SK-N-SH (cell line): ENCODE data around the gene KRTAP5-9. TPM values are rescaled to one million over a fixed set of nuclear protein-coding genes. Genes with fewer than 3 reads are reported as not detected.
"Not testable (repeated sequence)": the region's sequence is repeated elsewhere in the genome, so short reads cannot be mapped to it uniquely, and the experiment has no call there.

Source experiments
- CTCF ChIA-PET: fragments of 300-600, 350-600 bp; formaldehyde crosslinking; extraction: SDS; loops from one replicate; lab custom pipeline; 2021; lab: Yijun Ruan, JAX
- POLR2A ChIA-PET: fragments of 350-600 bp; sonication (Branson Sonifier 250); formaldehyde crosslinking; extraction: SDS; loops from one replicate; lab custom pipeline; 2020; ENCODE audit warnings: antibody characterized with exemption, inconsistent platforms; lab: Yijun Ruan, JAX
- DNase-seq: peaks from one replicate; pipeline ENCODE4 v3.0.0; 2012
- H2AFZ ChIP-seq: fragments of 200-600 bp; sonication (generic); 2 replicates; pipeline ENCODE4 v1.8.1; 2016; ENCODE audit warnings: antibody characterized with exemption, mild to moderate bottlenecking, low read depth
- H3F3A ChIP-seq: fragments of 200-600 bp; sonication (generic); replicated peaks from 2 replicates; pipeline ENCODE3; 2016; ENCODE audit warnings: antibody characterized with exemption, mild to moderate bottlenecking; ENCODE audit not compliant: insufficient read depth
- H3K27ac ChIP-seq, 2 experiments: fragments of 200-500 bp in 1 of 2; fragments of 200-600 bp in 1 of 2; sonication (Bioruptor generic) in 1 of 2; sonication (generic), shearing (Covaris generic) in 1 of 2; 2 replicates each; pipeline versions ENCODE4 v1.5.1 to v1.6.1; 2014 to 2016; ENCODE audit warnings: low read depth in 2 of 2, inconsistent platforms in 1 of 2, low read length in 1 of 2, mild to moderate bottlenecking in 1 of 2, mixed read lengths in 1 of 2
- H3K27me3 ChIP-seq: fragments of 200-600 bp; sonication (generic), shearing (Covaris generic); 2 replicates; pipeline ENCODE4 v1.6.1; 2016; ENCODE audit warnings: mixed run types; ENCODE audit not compliant: insufficient read depth
- H3K36me3 ChIP-seq, 2 experiments: fragments of 200-500 bp in 1 of 2; fragments of 200-600 bp in 1 of 2; sonication (Bioruptor generic) in 1 of 2; sonication (generic) in 1 of 2; replicated peaks in 1 of 2; 2 replicates each; pipeline versions ENCODE3 to v1.5.1; 2014 to 2016; ENCODE audit warnings: low read length in 1 of 2, mild to moderate bottlenecking in 1 of 2; ENCODE audit not compliant: insufficient read depth in 2 of 2, control insufficient read depth in 1 of 2
- H3K4me1 ChIP-seq, 2 experiments: fragments of 200-500 bp in 1 of 2; fragments of 200-600 bp in 1 of 2; sonication (Bioruptor generic) in 1 of 2; sonication (generic), shearing (Covaris generic) in 1 of 2; 2 replicates each; pipeline versions ENCODE4 v1.5.1 to v1.6.1; 2014 to 2016; ENCODE audit warnings: low read depth in 1 of 2, low read length in 1 of 2, mixed run types in 1 of 2; ENCODE audit not compliant: insufficient read depth in 2 of 2, control insufficient read depth in 1 of 2
- H3K4me2 ChIP-seq: fragments of 200-600 bp; sonication (generic), shearing (Covaris generic); 2 replicates; pipeline ENCODE4 v1.6.1; 2017; ENCODE audit warnings: mixed run types
- H3K4me3 ChIP-seq, 2 experiments: fragments of 200-500 bp in 1 of 2; fragments of 200-600 bp in 1 of 2; sonication (Bioruptor generic) in 1 of 2; sonication (generic), shearing (Covaris generic) in 1 of 2; 2 replicates each; pipeline versions ENCODE4 v1.5.1 to v1.8.1; 2014 to 2016; ENCODE audit warnings: low read depth in 2 of 2, inconsistent platforms in 1 of 2, low read length in 1 of 2, mild to moderate bottlenecking in 1 of 2, mixed read lengths in 1 of 2, moderate library complexity in 1 of 2
- H3K79me2 ChIP-seq: fragments of 200-600 bp; sonication (generic); 2 replicates; pipeline ENCODE4 v1.8.1; 2017; ENCODE audit warnings: mild to moderate bottlenecking; ENCODE audit not compliant: insufficient read depth
- H3K9ac ChIP-seq: fragments of 200-600 bp; sonication (generic); 2 replicates; pipeline ENCODE4 v1.6.1; 2017; ENCODE audit warnings: mixed run types
- H3K9me2 ChIP-seq: fragments of 200-600 bp; sonication (generic); 2 replicates; pipeline ENCODE4 v1.6.1; 2017; ENCODE audit warnings: mixed run types
- H3K9me3 ChIP-seq: fragments of 200-600 bp; sonication (generic); 2 replicates; pipeline ENCODE4 v1.6.1; 2017; ENCODE audit warnings: mixed run types, mild to moderate bottlenecking, moderate library complexity
- H4K20me1 ChIP-seq: fragments of 200-600 bp; sonication (generic); 2 replicates; pipeline ENCODE4 v1.6.1; 2017; ENCODE audit warnings: mild to moderate bottlenecking, mixed run types; ENCODE audit not compliant: insufficient read depth
- CHD2 ChIP-seq: fragments of 150-350 bp; IDR thresholded peaks from 2 replicates; pipeline ENCODE4 v1.6.1; 2018; ENCODE audit warnings: low read length; ENCODE audit not compliant: partially characterized antibody
- ELF1 ChIP-seq: IDR thresholded peaks from 2 replicates; pipeline ENCODE4 v1.4.0; 2012
- EZH2phosphoT487 ChIP-seq: fragments of 200-600 bp; sonication (generic); IDR thresholded peaks from 2 replicates; pipeline ENCODE4 v1.6.1; 2017; ENCODE audit warnings: low read depth, mixed run types, mild to moderate bottlenecking, antibody characterized with exemption, moderate library complexity, borderline replicate concordance
- FOSL2 ChIP-seq: IDR thresholded peaks from 2 replicates; pipeline ENCODE4 v1.4.0; 2012; ENCODE audit warnings: low read depth, mild to moderate bottlenecking, moderate library complexity, borderline replicate concordance
- FOXJ3 ChIP-seq: sonication (generic); formaldehyde crosslinking; IDR thresholded peaks from 2 replicates; pipeline ENCODE4 v1.5.1; 2020; ENCODE audit warnings: mild to moderate bottlenecking, missing genetic modification reagents
- GATA2 ChIP-seq: sonication (generic); formaldehyde crosslinking; IDR thresholded peaks from 2 replicates; pipeline ENCODE4 v1.5.0; 2020; ENCODE audit warnings: mild to moderate bottlenecking, missing genetic modification reagents
- IRF3 ChIP-seq: fragments of 150-350 bp; IDR thresholded peaks from 2 replicates; pipeline ENCODE4 v1.6.1; 2016; ENCODE audit warnings: mild to moderate bottlenecking, low read depth, low read length
- MXI1 ChIP-seq: IDR thresholded peaks from 2 replicates; pipeline ENCODE4 v1.6.1; 2012; ENCODE audit warnings: mild to moderate bottlenecking, low read depth, low read length, improper control_type of control experiment
- NFIC ChIP-seq: IDR thresholded peaks from 2 replicates; pipeline ENCODE4 v1.4.0; 2012; ENCODE audit warnings: borderline replicate concordance
- POLR2AphosphoS5 ChIP-seq: IDR thresholded peaks from 2 replicates; pipeline ENCODE4 v1.6.1; 2012; ENCODE audit warnings: low read depth, low read length
- RFX5 ChIP-seq: IDR thresholded peaks from 2 replicates; pipeline ENCODE4 v1.6.1; 2012; ENCODE audit warnings: mild to moderate bottlenecking, improper control_type of control experiment, low read length
- SIN3A ChIP-seq: IDR thresholded peaks from 2 replicates; pipeline ENCODE4 v1.6.1; 2012; ENCODE audit warnings: low read depth, mild to moderate bottlenecking, low read length, moderate library complexity, borderline replicate concordance
- SMC3 ChIP-seq: IDR thresholded peaks from 2 replicates; pipeline ENCODE4 v1.6.1; 2012; ENCODE audit warnings: low read depth, low read length, improper control_type of control experiment
- WGBS: methylation state at CpG from one replicate; pipeline ENCODE4 v1.1.6; 2017; ENCODE audit warnings: low lambda C conversion rate; 5-methylcytosine and 5-hydroxymethylcytosine counted together
- polyA plus RNA-seq, 3 experiments: library from polyadenylated mRNA; depleted of rRNA; stranded (reverse); fragments of >200 nt; gene quantifications; 2 replicates each; pipeline ENCODE4 v1.2.3, GENCODE V29; 2012

The KRTAP5-9 gene
- polyA plus RNA-seq, 1 of the 3 experiments (the other 2 are of a cell fraction), result not detected

GRCh38 chr11:71572811-71573210 is 24.6 kb downstream of the KRTAP5-9 start:
- Histone ChIP-seq H3K4me2 (no peak overlapping the region), H3K27ac (no peak overlapping the region), H3K27me3 (no peaks in the 10 kb centered on the region), H3K9me3 (no peaks in the 10 kb centered on the region), H2AFZ (no peak overlapping the region), H3K4me1 (peaks cover 0 to 10% of the 10 kb centered on the region in 2 experiments; a peak in 1 of 4 replicates), H3F3A (no peaks in the 10 kb centered on the region), H3K9me2 (no peaks in the 10 kb centered on the region), H3K79me2 (no peaks in the 10 kb centered on the region), H3K4me3 (no peak overlapping the region), H3K9ac (no peak overlapping the region), H4K20me1 (no peaks in the 10 kb centered on the region), H3K36me3 (no peaks in the 10 kb centered on the region)
- ChIA-PET CTCF (interaction anchor here (1.9 kb wide), 1 partner anchor 10 kb away, joined by 7 read pairs; the partner anchor contains the start of gene KRTAP5-11), POLR2A (no interaction called here)
- WGBS, result 44% methylated on average over 7 of the region's 11 CpGs
- DNase-seq, result no peak
- TF ChIP-seq ELF1 (no peak), CHD2 (no peak)

- Histone ChIP-seq H3K27ac (no peak overlapping the region), H3K4me1 (no peaks in the 10 kb centered on the region; a peak in 1 of 4 replicates), H3K4me3 (no peak overlapping the region)
- TF ChIP-seq EZH2phosphoT487, result no peak
- no peak for TF ChIP-seq MXI1
- TF ChIP-seq, all 33 proteins: peak for 0
- POLR2A ChIA-PET, result no interaction called here
- no peaks in the 10 kb centered on the region for H3K27me3 ChIP-seq
- no peaks in the 10 kb centered on the region for H4K20me1 ChIP-seq
- 34% methylated on average over 5 of the region's 5 CpGs for WGBS
- H3K4me2 ChIP-seq, result no peak overlapping the region
- no peaks in the 10 kb centered on the region for H3K36me3 ChIP-seq
- no peaks in the 10 kb centered on the region for H3K9me3 ChIP-seq
- DNase-seq, result no peak
- H3K9ac ChIP-seq, result no peak overlapping the region
- CTCF ChIA-PET, result interaction anchor here (1.9 to 3.4 kb wide), 2 partner anchors 8 to 11 kb away, joined by 7 to 13 read pairs; partner anchors contain the start of gene KRTAP5-11
- H2AFZ ChIP-seq, result no peak overlapping the region
- no peaks in the 10 kb centered on the region for H3K79me2 ChIP-seq
- H3K9me2 ChIP-seq, result no peaks in the 10 kb centered on the region
- no peaks in the 10 kb centered on the region for H3F3A ChIP-seq
These were observed 26.2 kb downstream of the KRTAP5-9 start for GRCh38 chr11:71574418-71574817.

GRCh38 chr11:71575723-71576424 is 27.7 kb downstream of the KRTAP5-9 start:
- no peaks in the 10 kb centered on the region for H4K20me1 ChIP-seq
- no peaks in the 10 kb centered on the region for H3K9me3 ChIP-seq
- no peak overlapping the region for H2AFZ ChIP-seq
- H3K27ac ChIP-seq, result no peak overlapping the region
- H3K9ac ChIP-seq, result no peak overlapping the region
- POLR2A ChIA-PET, result no interaction called here
- CTCF ChIA-PET, result interaction anchor here (0.9 to 3.4 kb wide), 2 partner anchors 12 to 47 kb away, joined by 3 to 13 read pairs; no protein-coding TSS in a partner anchor
- TF ChIP-seq IRF3 (no peak), ELF1 (no peak), SIN3A (no peak), GATA2 (CRISPR knock-in tag) (no peak), POLR2AphosphoS5 (no peak), RFX5 (no peak), NFIC (no peak), FOSL2 (no peak), FOXJ3 (no peak), EZH2phosphoT487 (no peak), SMC3 (no peak)
- no peak overlapping the region for H3K4me2 ChIP-seq
- peaks cover 0 to 5% of the 10 kb centered on the region in 2 experiments; a peak in 1 of 4 replicates for H3K4me1 ChIP-seq
- DNase-seq, result no peak
- 34% methylated on average over 4 of the region's 4 CpGs for WGBS
- no peak overlapping the region for H3K4me3 ChIP-seq
- H3K36me3 ChIP-seq, result no peaks in the 10 kb centered on the region
- no peaks in the 10 kb centered on the region for H3K9me2 ChIP-seq
- no peaks in the 10 kb centered on the region for H3F3A ChIP-seq
- no peaks in the 10 kb centered on the region for H3K79me2 ChIP-seq
- no peaks in the 10 kb centered on the region for H3K27me3 ChIP-seq

GRCh38 chr11:71576688-71577465 is 28.7 kb downstream of the KRTAP5-9 start:
- H3F3A ChIP-seq, H3K4me3 ChIP-seq, H3K36me3 ChIP-seq, H3K4me1 ChIP-seq, H3K79me2 ChIP-seq, POLR2A ChIA-PET, DNase-seq, H3K9me2 ChIP-seq, H2AFZ ChIP-seq, H3K27ac ChIP-seq, H3K9me3 ChIP-seq, H3K4me2 ChIP-seq, H4K20me1 ChIP-seq, H3K9ac ChIP-seq, H3K27me3 ChIP-seq: not testable (repeated sequence)
- 72% methylated on average over 27 of the region's 41 CpGs for WGBS
- CTCF ChIA-PET, result interaction anchor here (3.4 kb wide), 1 partner anchor 13 kb away, joined by 13 read pairs; no protein-coding TSS in a partner anchor
